GM12891 (cell line): ENCODE measurements around the gene MRPL38.

Source experiments
- POLR2A ChIP-seq: IDR thresholded peaks from 2 replicates; pipeline ENCODE4 v1.6.1; 2011; ENCODE audit warnings: low read depth, low read length, control low read depth
- POLR2AphosphoS5 ChIP-seq: IDR thresholded peaks from 2 replicates; pipeline ENCODE4 v1.6.1; 2011; ENCODE audit warnings: low read depth, low read length, control low read depth

GRCh38 chr17:75892556-75893224, 12.0 kb downstream of the MRPL38 start:
- TF ChIP-seq POLR2AphosphoS5 = no peak
- no peak for TF ChIP-seq POLR2A
